SK-N-DZ (cell line): Measurements from ENCODE around the gene PIAS2. TPM values are rescaled to one million over a fixed set of nuclear protein-coding genes. Genes with fewer than 3 reads are reported as not detected.
"Not testable (repeated sequence)": the region's sequence is repeated elsewhere in the genome, so short reads cannot be mapped to it uniquely, and the experiment has no call there.

ENCODE experiments used
- DNase-seq: peaks from one replicate; pipeline ENCODE4 v3.0.0-alpha.2; 2015; ENCODE audit warnings: low spot score
- polyA plus RNA-seq, 2 experiments: library from polyadenylated mRNA; depleted of rRNA; stranded (reverse); fragments of >200 nt; gene quantifications; 2 replicates each; pipeline ENCODE4 v1.2.3, GENCODE V29; 2014

The PIAS2 gene, protein sequence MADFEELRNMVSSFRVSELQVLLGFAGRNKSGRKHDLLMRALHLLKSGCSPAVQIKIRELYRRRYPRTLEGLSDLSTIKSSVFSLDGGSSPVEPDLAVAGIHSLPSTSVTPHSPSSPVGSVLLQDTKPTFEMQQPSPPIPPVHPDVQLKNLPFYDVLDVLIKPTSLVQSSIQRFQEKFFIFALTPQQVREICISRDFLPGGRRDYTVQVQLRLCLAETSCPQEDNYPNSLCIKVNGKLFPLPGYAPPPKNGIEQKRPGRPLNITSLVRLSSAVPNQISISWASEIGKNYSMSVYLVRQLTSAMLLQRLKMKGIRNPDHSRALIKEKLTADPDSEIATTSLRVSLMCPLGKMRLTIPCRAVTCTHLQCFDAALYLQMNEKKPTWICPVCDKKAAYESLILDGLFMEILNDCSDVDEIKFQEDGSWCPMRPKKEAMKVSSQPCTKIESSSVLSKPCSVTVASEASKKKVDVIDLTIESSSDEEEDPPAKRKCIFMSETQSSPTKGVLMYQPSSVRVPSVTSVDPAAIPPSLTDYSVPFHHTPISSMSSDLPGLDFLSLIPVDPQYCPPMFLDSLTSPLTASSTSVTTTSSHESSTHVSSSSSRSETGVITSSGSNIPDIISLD
- polyA plus RNA-seq (2014; cell fraction: cytosol; rRNA removed) = 8.0 and 12.0 TPM in 2 replicates
- 11.8 TPM in 2 replicates for polyA plus RNA-seq (2014; cell fraction: nucleus; rRNA removed)

DNA sequence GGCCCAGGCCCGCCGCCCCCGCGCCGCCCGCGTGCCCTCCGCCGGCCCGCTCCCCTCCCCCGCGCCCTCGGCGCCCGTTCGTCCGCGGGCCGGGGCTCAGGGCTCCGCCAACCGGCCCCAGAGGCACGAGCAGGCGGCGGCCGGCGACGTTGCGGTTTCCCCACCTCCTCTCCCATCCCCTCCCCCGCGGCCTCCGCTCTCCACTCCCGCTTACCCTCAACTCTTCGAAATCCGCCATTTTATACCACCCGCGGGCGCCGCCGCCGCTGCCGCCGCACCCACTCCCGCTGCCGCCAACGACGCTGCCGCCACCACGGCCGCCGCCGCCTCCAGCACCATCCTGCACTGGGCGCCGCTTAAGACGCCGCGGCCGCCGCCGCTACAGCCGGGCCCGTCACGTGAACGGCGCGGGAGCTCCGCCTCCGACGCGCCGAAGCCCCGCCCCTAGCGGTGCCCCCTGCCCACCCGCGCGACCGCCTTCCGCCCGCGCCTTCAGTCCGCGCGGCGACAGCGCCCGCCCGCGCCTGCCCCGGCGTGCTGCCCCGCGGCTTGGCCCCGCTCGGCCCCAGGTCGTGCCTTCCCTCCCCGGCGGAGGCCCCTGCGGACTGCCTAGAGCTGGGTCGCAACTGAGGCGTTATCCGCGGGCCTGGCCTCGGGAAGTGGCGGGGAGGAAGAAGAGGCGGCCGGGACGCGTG is at the start of gene PIAS2, which contains the start of gene KATNAL2:
Gene PIAS2, minus strand, starts transcription at position 400 of the 695 bp plus-strand sequence. Its CDS starts 162 bp downstream, at position 238.
Gene KATNAL2, plus strand, starts transcription at position 495 of the 695 bp plus-strand sequence. CDS start 29,271 bp downstream, outside the sequence.
- DNase-seq = peak; percentile 76

DNA sequence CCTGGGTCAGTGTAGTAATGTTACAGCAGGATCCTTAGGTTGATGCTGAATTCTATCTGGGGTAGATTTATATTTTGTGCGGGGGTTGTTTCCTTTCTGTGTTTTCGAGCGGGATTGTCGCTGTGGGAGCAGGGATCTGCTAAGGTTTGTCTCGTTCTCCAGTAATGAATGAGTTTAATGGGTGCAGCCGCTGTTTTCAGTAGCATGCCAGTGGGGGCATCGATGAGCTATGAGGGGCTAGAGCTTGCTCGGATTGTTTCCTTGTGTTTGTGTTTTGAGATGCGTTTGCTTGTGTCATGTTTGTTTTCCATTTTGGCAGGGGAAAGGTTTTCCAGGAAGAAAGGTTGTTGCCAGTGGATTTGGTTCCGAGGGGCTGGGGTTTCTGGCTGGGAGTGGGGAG is 49.0 kb upstream of the PIAS2 start:
- DNase-seq = not testable (repeated sequence)

DNA sequence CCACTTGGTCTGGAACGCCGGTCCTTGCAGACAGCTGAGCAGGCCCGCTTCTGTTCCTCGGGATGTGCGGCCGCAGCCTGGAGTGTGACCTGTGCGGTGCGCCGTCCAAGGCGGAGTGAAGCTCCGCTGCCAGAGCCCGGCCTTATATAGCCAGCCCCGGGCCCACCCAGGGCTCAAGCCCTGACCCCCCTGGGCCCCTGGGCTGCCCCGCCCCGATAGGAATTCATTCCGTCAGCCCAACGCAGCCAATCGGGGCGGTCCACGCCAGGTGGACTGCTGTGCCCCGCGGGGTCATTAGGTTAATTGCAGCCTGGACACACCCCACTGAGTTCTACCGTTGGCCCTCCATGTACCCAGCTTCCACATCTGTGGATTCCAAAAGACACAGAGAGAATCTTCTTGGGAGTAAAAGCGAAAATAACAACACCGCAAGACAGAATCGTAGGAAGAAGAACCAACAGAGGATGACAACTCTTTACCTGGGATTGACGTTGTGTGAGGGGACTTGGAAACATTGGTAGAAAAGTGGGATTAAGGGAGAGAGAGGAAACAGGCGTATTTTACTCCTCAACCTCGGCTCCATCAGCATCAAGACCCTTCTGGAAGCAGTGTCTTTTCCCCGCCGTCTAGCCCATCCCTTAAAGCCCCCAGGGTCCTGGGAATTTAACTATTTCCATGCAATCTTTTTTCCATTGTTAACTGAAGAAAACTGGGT is 47.4 kb upstream of the PIAS2 start:
- not testable (repeated sequence) for DNase-seq

DNA sequence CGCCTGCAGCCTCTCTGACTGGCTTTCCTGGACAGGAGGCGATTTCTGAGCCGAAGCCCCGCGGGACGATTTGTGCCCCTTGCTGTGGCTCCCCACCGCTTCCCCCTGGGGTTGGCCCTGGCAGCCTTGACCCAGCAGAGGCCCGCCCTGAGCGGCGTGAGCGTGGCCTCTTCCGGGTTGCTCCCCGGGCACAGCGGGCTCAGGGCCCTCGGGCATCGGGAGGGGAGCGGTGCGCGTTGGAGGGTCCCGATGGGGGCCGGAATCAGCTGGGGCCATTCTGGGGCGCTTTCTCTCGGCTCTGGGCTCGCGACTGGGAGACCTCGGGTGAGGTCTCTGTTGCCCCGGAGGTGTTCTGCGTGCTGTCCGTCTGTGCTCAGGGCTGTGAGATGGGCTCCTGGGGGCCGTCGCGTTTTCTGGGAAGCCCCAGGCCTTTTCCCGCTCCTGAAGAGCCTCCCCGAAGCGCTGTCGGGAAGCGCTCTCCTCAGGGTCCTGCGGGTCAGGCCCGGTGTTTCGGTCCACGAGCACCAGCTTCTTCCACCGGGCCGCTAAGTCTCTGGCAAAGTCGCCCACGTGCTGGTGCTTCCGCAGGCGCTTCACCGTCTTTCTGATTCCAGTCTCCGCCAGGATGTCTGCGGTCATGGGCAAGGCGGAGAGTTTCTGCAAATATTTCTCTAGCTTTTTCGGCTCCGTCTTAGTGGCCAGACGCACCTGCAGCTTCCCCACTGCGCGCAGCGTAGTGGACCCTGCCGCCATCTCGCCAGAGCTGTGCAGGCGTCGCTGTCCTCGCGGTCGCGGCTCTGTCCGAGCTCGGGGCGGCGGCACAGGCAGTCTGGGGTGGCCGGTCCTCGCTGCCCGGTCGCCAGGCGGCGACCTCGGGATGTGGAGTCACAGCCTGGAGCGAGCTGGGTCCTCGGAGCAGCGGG is 46.6 kb upstream of the PIAS2 start:
- not testable (repeated sequence) for DNase-seq

DNA sequence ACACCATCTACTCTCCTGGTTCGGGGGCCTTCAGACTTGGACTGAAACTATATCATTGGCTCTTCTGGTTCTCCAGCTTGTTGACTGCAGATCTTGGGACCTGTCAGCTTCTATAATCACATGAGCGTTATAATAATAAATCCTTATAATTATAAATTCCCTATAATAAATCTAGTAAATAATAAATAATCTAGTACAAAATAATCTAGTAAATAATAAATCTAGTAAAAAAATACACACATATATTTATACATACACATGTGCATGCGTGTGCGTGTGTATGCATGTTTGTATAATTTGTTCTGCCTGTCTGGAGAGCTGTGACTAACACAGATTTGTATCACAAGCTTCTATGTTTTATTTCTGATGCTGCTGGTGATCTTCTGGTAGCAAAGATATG is 40.9 kb upstream of the PIAS2 start:
- DNase-seq = no peak

DNA sequence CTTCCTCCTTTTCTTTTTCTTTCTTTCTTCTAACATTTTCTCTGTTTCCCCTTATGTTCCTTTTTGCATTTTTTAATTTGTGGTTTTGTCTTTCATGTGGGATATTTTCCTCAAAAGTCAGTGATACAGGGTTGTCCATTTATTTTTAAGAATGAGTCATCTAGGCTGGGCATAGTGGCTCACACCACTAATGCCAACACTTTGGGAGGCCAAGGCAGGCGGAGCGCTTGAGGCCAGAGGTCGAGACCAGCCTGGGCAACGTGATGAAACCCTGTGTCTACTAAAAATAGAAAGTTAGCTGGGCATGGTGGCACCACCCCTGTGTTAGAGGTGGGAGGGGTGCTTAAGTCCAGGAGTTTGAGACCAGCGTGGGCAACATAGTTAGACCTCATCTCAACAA is 35.9 kb upstream of the PIAS2 start:
- DNase-seq = no peak

DNA sequence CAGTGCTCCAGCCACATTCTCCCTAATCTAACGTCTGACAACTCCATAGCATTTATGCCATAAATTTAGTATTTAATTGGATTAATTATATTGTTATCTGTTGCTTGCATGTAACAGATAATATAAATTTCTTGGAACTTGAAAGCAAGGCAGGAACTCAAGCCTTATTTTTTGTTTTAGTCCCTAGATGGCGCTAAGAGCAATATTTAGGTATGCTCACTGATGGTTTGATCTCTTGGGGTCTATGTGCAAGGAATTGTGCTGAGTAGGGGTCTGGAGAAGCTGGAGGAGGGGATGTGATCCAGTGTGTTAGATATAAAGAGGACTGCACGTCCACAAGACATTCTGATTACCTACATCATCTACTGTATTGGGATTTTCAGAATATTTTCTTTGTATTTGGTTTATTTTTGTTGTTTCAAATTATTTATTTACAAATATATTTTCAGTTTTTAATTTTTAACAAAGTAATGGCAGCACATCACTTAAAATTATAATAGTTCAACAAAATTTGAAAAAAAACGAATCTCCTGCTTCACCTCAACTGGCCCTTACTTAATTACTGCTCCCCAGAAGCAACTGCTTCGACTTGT is 32.9 kb upstream of the PIAS2 start:
- DNase-seq = peak; percentile 29

DNA sequence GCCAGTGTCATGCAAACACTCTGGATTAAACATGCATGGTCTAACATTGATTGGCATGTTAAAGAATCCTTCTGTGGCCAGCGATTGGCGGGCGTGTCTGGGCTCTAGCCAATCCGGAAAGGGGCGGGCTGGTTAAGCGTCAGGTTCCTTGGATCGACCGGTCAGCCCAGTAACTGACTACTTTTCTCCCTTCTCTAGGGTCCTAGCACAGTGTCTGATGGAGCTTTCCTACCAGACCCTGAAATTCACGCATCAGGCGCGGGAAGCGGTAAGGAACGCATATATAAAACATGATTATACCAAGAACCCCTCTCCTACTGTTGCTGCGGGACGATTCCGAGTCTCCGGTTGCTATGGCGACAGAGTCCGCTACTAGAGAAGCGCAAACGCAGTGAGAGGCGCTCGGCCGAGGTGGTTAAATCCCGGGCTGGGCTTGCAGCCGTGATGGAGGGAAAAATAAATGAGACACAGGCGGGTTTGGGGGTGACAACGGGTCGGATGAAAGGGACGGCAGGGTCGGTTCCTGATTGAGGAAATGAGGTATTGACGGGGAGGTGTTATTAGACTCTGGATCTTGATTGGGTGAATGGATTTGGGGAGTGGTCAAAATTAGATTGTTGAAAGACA is 29.5 kb upstream of the PIAS2 start:
- peak; percentile 83 for DNase-seq

DNA sequence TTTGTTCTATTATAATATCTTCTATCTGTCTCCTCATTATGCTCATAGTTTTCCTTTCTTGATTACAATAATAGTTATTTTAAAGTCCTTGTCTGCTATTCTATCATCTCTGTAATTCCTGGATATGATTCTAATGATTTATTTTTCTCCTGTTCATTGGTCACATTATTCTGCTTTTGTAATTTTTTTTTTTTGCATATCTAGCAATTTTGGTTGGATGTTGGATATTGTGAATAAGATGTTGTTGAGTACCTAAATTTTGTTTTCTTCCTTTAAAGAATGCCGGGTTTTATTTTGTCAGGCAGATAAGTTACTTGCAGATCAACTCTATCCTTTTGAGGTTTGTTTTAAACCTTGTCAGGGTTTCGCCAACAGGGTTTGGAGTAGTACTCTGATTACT is 25.3 kb upstream of the PIAS2 start:
- DNase-seq = no peak

DNA sequence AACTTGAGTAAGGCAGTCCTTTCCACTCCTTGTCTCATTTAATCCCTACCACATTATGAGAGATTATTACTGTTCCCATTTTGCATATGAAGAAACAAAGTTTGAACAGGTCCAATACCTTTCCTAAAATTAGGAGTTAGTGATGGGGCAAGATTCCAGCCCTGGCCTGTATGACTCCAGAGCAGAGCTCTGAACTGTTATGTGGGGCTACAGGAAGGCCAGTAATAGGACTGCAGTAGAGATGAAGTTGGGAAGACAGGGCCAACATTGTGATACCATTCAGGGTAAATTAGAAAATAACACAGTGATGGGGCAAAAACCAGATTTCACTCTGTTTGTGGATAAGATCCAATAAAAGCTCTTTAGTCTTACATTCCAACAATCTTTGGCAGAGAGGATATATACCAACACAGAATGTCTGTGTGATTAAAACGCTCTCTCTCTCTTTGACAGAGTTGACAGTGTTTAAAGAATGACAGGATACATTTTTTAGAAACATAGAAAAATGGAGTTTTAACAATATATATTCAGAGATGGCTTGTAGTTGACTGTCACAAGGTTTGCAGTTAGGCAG is 22.8 kb upstream of the PIAS2 start:
- no peak for DNase-seq

DNA sequence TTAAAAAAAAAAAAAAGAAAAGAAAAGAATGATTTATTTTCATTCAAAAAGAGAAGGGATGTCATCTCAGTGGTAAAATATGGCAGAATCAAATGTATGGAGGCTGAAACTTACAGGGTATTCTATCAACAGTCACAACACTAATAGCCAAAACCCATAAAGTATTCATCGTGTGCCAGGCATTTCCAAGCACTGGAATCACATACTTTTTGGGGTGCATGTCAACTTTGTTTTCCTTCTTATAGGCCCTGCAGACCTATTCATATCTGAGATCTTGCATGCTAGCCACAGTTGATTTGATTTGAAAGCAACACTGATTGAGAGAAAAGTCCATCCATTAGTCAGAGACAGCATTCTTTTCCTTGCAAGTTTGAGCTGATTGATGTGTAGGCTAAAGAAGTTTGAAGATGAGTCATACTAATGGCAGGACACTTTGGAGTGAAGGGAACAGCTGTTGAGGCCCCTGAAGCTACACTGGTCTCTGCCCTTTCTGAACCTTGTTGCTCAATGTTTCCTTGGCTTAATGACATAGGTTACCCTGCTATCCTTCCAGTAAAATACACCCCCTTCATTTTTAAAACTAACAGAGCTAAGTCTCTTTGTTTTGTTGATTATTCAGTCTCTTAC is 22.1 kb upstream of the PIAS2 start:
- no peak for DNase-seq

DNA sequence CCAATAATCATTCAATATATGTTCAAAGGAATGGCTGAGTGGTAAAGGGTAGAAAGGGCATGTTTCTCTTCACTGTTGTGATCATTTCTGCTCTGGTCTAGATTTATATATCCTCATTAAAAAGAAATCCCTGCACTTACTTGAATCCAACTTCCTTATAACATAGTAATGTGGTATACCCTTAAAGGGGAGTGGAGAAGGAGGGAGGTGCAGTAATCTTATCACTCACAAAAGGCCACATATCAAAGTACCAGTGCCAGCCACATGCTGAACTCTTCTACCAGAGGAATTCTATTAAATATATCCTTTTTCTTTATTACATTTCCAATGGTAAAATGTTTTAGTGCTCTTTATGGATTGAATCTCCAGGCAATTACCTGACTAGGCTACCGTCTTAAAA is 3.3 kb upstream of the PIAS2 start:
- no peak for DNase-seq

DNA sequence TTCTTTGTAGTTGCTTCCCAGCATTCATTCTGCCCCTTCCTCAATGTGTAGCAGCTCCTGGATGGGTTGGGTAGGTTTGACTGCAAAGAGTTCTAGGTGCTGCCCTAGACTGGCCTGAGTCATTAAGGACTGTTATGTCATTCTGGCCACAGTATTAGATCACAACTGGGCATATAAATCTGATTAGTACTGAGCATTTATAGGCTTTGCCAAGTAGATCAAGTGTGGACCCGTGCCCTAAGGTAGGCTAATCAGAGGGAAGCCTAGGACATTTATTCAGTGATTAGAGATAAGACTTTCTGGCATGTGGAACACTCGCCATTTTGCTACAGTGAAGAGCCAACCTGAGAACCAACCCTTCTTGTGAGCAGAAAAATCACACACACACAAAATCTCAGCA is 2.8 kb upstream of the PIAS2 start:
- DNase-seq = no peak

DNA sequence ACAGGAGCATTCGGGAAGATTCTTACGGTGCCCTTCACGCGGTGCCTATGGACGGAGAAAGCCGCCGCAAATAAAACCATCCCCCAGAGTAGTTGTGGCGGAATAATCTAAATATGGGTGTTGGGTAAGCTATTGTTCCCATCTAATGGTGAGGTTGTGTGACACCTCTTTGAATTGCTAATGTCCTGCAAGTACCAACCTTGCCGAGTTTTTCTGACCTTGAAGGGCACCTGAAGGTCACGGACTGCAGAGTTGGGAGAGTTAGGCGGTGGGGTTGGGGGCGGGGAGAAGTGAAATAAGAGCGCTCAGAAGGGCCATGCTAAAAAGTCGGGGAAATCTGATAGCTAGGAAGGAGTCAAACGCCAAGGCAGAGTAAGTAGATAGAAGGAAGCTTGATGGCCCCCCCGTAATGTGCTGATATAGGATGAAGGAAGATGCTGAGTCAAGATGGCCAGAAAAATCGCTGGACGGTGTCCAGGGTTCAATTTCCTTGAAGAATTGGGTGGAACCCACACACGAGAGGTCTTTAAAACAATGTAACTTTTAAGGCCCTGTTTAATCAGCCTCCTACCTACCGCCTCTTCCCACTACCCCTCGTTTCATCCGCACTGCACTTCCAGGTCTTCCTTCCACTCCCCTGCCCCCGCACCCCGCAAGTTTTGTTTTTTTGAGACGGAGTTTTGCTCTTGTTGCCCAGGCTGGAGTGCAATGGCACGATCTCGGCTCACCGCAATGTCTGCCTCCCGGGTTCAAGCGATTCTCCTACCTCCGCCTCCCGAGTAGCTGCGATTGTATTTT is 695 bp upstream of the PIAS2 start:
- DNase-seq = no peak

DNA sequence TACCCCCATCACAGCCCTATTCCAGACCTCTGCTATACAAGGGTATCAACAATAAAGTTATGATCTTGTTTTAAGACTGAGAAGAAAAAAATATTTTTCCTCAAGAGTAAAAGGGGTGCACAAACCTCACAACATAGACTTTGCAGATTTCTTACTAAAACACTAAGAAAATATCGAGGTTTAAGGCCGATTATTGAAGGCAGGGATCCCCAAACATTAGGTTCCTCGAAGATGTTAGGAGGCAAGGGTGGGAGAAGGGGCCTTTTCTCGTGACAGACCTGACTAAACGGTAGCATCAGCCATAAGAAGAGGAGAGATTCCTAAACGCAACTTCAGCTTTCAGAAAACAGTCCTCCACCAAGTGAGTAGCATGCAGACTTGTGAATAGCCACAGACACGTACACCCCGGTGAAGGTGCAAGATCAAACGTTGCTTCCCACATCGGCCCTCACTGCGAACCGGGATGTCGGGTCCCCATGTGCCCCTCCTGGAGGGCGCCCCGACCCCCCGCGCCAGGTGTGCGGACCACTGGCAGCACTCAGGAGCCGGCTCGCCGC is 678 bp downstream of the PIAS2 start:
- peak; percentile 32 for DNase-seq

DNA sequence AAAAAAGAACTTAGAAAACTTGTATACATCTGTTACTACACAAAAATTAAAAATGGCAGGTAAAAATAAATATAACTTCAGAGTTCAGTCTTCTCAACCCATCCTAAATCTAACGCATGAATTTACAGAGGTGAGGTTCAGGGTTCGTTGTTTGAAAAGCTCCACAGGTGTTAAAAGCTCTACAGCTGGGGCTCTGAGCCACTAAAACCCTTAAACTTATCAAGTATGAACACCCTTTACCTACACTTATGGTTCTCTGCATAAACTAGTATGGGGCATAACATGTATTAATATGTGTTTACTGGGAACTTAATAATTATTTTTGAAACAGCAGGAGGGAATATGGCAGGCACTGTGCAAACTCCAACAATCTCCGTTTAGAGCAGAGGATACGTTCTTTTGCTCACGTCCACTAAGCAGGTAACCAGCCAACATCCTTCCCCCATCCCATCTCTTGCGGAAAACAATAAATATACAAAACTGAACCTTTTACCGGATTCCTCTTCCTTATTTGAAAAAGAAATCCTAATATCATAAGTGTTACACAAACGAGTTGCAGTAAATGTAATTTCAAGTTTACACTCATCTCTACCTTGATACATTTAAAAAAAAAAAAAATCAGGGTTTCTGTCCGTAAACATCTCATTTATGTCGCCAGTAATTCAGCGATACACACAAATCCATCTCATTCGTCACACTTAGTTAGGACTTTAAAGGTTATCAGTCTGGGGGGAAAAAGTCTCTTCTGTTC is 1.3 kb downstream of the PIAS2 start:
- DNase-seq = no peak

DNA sequence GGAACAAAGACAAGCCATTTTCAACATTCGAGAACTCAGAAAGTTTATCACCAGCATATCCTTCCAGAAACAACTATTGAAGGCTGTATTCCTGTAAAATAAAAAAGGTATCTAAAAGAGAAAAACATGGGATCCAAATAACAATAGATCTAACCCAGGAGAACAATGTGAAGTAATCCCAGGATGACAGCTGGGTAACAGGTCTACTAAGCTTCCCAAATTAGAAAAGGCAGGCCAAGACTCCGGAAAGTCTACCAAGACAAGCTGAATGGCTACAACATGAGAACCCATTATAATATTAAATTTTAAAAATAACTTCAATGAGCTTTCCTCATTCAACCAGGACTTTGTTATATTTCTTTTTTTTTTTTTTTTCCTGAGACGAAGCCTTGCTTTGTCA is 6.5 kb downstream of the PIAS2 start:
- DNase-seq = no peak
